ENCODE data around the gene COX19. TPM values are rescaled to one million over a fixed set of nuclear protein-coding genes. Genes with fewer than 3 reads are reported as not detected.

COX19 gene
- polyA plus RNA-seq, 1 of the 3 experiments (the other 2 are of a cell fraction) = 7.6 TPM

- H3K4me1 ChIP-seq (ENCODE audit: control insufficient read depth in 1 of 2, insufficient read depth in 2 of 2, low read depth in 1 of 2, low read length in 1 of 2) = no peaks in the 10 kb centered on the region; a peak in 1 of 4 replicates
- H3K9ac ChIP-seq = no peak overlapping the region
- TF ChIP-seq EZH2phosphoT487 (IDR thresholded peaks at IDR 0.05; ENCODE audit: borderline replicate concordance, low read depth) = no peak
- TF ChIP-seq MEF2A (IDR thresholded peaks at IDR 0.05; ENCODE audit: borderline replicate concordance, low read depth) = no peak
- TF ChIP-seq USF2 (IDR thresholded peaks at IDR 0.05; ENCODE audit: borderline replicate concordance, low read depth, low read length) = no peak
- TF ChIP-seq YY1 (IDR thresholded peaks at IDR 0.05; ENCODE audit: low read depth) = no peak
- no peak for TF ChIP-seq GABPA (IDR thresholded peaks at IDR 0.05; ENCODE audit: low read depth)
- no peak for TF ChIP-seq TCF12 (IDR thresholded peaks at IDR 0.05)
- no peak for TF ChIP-seq ELF1 (IDR thresholded peaks at IDR 0.05)
- TF ChIP-seq, protein P1, sequence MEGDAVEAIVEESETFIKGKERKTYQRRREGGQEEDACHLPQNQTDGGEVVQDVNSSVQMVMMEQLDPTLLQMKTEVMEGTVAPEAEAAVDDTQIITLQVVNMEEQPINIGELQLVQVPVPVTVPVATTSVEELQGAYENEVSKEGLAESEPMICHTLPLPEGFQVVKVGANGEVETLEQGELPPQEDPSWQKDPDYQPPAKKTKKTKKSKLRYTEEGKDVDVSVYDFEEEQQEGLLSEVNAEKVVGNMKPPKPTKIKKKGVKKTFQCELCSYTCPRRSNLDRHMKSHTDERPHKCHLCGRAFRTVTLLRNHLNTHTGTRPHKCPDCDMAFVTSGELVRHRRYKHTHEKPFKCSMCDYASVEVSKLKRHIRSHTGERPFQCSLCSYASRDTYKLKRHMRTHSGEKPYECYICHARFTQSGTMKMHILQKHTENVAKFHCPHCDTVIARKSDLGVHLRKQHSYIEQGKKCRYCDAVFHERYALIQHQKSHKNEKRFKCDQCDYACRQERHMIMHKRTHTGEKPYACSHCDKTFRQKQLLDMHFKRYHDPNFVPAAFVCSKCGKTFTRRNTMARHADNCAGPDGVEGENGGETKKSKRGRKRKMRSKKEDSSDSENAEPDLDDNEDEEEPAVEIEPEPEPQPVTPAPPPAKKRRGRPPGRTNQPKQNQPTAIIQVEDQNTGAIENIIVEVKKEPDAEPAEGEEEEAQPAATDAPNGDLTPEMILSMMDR (IDR thresholded peaks at IDR 0.05) = no peak
- H3K27ac ChIP-seq (ENCODE audit: low read depth in 2 of 2, low read length in 1 of 2) = no peak overlapping the region
- H3K9me2 ChIP-seq = no peaks in the 10 kb centered on the region
- DNase-seq = no peak
- H3K27me3 ChIP-seq (ENCODE audit: insufficient read depth) = no peaks in the 10 kb centered on the region
- H2AFZ ChIP-seq (ENCODE audit: low read depth) = no peak overlapping the region
- H3K79me2 ChIP-seq (ENCODE audit: insufficient read depth) = peaks cover 39% of the 10 kb centered on the region; the same call in 1 of the 2 replicates
- peaks cover 8 to 24% of the 10 kb centered on the region in 2 experiments for H3K36me3 ChIP-seq (replicated peaks in 1 of 2; ENCODE audit: control insufficient read depth in 1 of 2, insufficient read depth in 2 of 2, low read length in 1 of 2)
- 99% methylated on average over 22 of the region's 22 CpGs for WGBS (ENCODE audit: low lambda C conversion rate)
- ChIA-PET CTCF (interaction anchor here (5.4 kb wide), 1 partner anchor 17 kb away, joined by 36 read pairs; no protein-coding TSS in a partner anchor), POLR2A (no interaction called here)
- H3K4me2 ChIP-seq = no peak overlapping the region
- H3K9me3 ChIP-seq = no peaks in the 10 kb centered on the region
- peaks cover 8% of the 10 kb centered on the region for H3F3A ChIP-seq (replicated peaks; ENCODE audit: insufficient read depth)
- no peak overlapping the region for H3K4me3 ChIP-seq (ENCODE audit: low read depth in 2 of 2, low read length in 1 of 2)
- peaks cover 72% of the 10 kb centered on the region for H4K20me1 ChIP-seq (ENCODE audit: insufficient read depth)
Observed at GRCh38 chr7:1009747-1010146, 34.4 kb upstream of the COX19 start.

GRCh38 chr7:1008733-1009363, 33.5 kb upstream of the COX19 start:
- ChIA-PET CTCF (interaction anchor here (1.7 to 2.0 kb wide), 2 partner anchors 15 to 19 kb away, joined by 4 to 26 read pairs; no protein-coding TSS in a partner anchor), POLR2A (no interaction called here)
- Histone ChIP-seq H4K20me1 (ENCODE audit: insufficient read depth) (peaks cover 63% of the 10 kb centered on the region), H3K27me3 (ENCODE audit: insufficient read depth) (no peaks in the 10 kb centered on the region), H3K4me2 (no peak overlapping the region), H3K27ac (ENCODE audit: low read depth in 2 of 2, low read length in 1 of 2) (no peak overlapping the region), H2AFZ (ENCODE audit: low read depth) (no peak overlapping the region), H3F3A (replicated peaks; ENCODE audit: insufficient read depth) (peaks cover 8% of the 10 kb centered on the region), H3K79me2 (ENCODE audit: insufficient read depth) (peaks cover 31% of the 10 kb centered on the region; the same call in 1 of the 2 replicates), H3K9ac (no peak overlapping the region), H3K4me1 (ENCODE audit: control insufficient read depth in 1 of 2, insufficient read depth in 2 of 2, low read depth in 1 of 2, low read length in 1 of 2) (no peaks in the 10 kb centered on the region; a peak in 1 of 4 replicates), H3K36me3 (replicated peaks in 1 of 2; ENCODE audit: control insufficient read depth in 1 of 2, insufficient read depth in 2 of 2, low read length in 1 of 2) (peaks cover 8 to 29% of the 10 kb centered on the region in 2 experiments), H3K9me2 (no peaks in the 10 kb centered on the region), H3K4me3 (ENCODE audit: low read depth in 2 of 2, low read length in 1 of 2) (no peak overlapping the region), H3K9me3 (no peaks in the 10 kb centered on the region)
- no peak for DNase-seq
- TF ChIP-seq MAX (IDR thresholded peaks at IDR 0.05; ENCODE audit: low read depth) (no peak), MXI1 (IDR thresholded peaks at IDR 0.05; ENCODE audit: low read depth, low read length) (no peak), FOXM1 (IDR thresholded peaks at IDR 0.05; ENCODE audit: low read depth) (no peak), EZH2phosphoT487 (IDR thresholded peaks at IDR 0.05; ENCODE audit: borderline replicate concordance, low read depth) (no peak), TEAD4 (IDR thresholded peaks at IDR 0.05; ENCODE audit: borderline replicate concordance, insufficient read depth) (no peak), RCOR1 (IDR thresholded peaks at IDR 0.05; ENCODE audit: low read length) (no peak), TCF12 (IDR thresholded peaks at IDR 0.05) (no peak)
- 92% methylated on average over 36 of the region's 37 CpGs for WGBS (ENCODE audit: low lambda C conversion rate)
